HepG2 (cell line): Measurements from ENCODE around the gene NEURL1B. TPM values are rescaled to one million over a fixed set of nuclear protein-coding genes. Genes with fewer than 3 reads are reported as not detected.

ENCODE experiments used
- ATAC-seq: fragments of 200-7000 bp; cut with Tn5 transposase; 3 replicates; pipeline ENCODE4 v1.9.1; 2020; ENCODE audit warnings: mild to moderate bottlenecking, moderate library complexity
- BruUV-seq: library from RNA; stranded (reverse); fragments of 400-500 nt; replicated peaks from 2 replicates; lab custom pipeline; 2021; lab: Mats Ljungman, UMichigan
- CTCF ChIA-PET: fragments of 300-600 bp; formaldehyde crosslinking; extraction: SDS; loops from one replicate; lab custom pipeline; 2021; ENCODE audit warnings: low total read pairs, inconsistent platforms, low intra/inter-chr PET ratio; lab: Yijun Ruan, JAX
- POLR2A ChIA-PET: fragments of 350-600 bp; sonication (Branson Sonifier 250); formaldehyde crosslinking; loops from one replicate; lab custom pipeline; 2020; ENCODE audit warnings: antibody characterized with exemption, inconsistent platforms; lab: Yijun Ruan, JAX
- DNase-seq: peaks from one replicate; pipeline ENCODE4 v3.0.0-alpha.2; 2015; ENCODE audit warnings: low spot score
- FAIRE-seq: peaks from 3 replicates; lab custom pipeline; 2011; peaks lifted over from hg19 to GRCh38; lab: Jason Lieb, UNC
- H2AFZ ChIP-seq: one replicate; pipeline ENCODE4 v1.6.1; 2011; ENCODE audit warnings: low read length, inconsistent platforms
- H3K27ac ChIP-seq: fragments of 300-600 bp; 3 replicates; pipeline ENCODE4 v1.8.0; 2011; ENCODE audit warnings: mixed run types, mild to moderate bottlenecking, mixed read lengths, low read length, inconsistent platforms; ENCODE audit not compliant: insufficient read depth; ENCODE audit errors: extremely low read length
- H3K27me3 ChIP-seq, 2 experiments: fragments of 200-600 bp in 1 of 2; 2 replicates in 1 of 2; 3 replicates in 1 of 2; pipeline versions ENCODE4 v1.6.0 to v1.8.0; 2011; ENCODE audit warnings: low read length in 2 of 2, mild to moderate bottlenecking in 2 of 2, moderate library complexity in 2 of 2, inconsistent platforms in 1 of 2; ENCODE audit not compliant: insufficient read depth in 2 of 2, control insufficient read depth in 1 of 2
- H3K36me3 ChIP-seq, 2 experiments: fragments of 200-600 bp in 1 of 2; replicated peaks in 1 of 2; 2 replicates in 1 of 2; 3 replicates in 1 of 2; pipeline versions ENCODE4 v1.5.1 to v1.8.0; 2011; ENCODE audit warnings: low read length in 2 of 2, inconsistent platforms in 1 of 2; ENCODE audit not compliant: insufficient read depth in 2 of 2, control insufficient read depth in 1 of 2
- H3K4me1 ChIP-seq: 2 replicates; pipeline ENCODE4 v1.5.1; 2012; ENCODE audit warnings: low read length, inconsistent platforms; ENCODE audit not compliant: insufficient read depth
- H3K4me2 ChIP-seq: 2 replicates; pipeline ENCODE4 v1.6.0; 2011; ENCODE audit warnings: low read depth, low read length, inconsistent platforms
- H3K4me3 ChIP-seq, 3 experiments: fragments of 200-600 bp in 1 of 3; sonication (generic), shearing (Covaris generic) in 1 of 3; replicated peaks in 1 of 3; 2 replicates each; pipeline ENCODE4 v1.5.1; 2011 to 2016; ENCODE audit warnings: low read length in 3 of 3, inconsistent platforms in 2 of 3, low read depth in 2 of 3, mild to moderate bottlenecking in 2 of 3, control low read depth in 1 of 3, mixed read lengths in 1 of 3; ENCODE audit not compliant: insufficient read depth in 1 of 3
- H3K79me2 ChIP-seq: one replicate; pipeline ENCODE4 v1.6.1; 2011; ENCODE audit warnings: low read length, inconsistent platforms; ENCODE audit not compliant: insufficient read depth
- H3K9ac ChIP-seq: 2 replicates; pipeline ENCODE4 v1.6.0; 2011; ENCODE audit warnings: mild to moderate bottlenecking, low read depth, low read length, inconsistent platforms; ENCODE audit not compliant: insufficient read depth
- H3K9me3 ChIP-seq: 2 replicates; pipeline ENCODE4 v1.5.1; 2012; ENCODE audit warnings: mild to moderate bottlenecking, low read length
- H4K20me1 ChIP-seq: 2 replicates; pipeline ENCODE4 v1.6.0; 2011; ENCODE audit warnings: inconsistent platforms, mild to moderate bottlenecking, low read length, moderate library complexity; ENCODE audit not compliant: insufficient read depth
- BRD4 ChIP-seq: sonication (generic); formaldehyde crosslinking; IDR thresholded peaks from 2 replicates; pipeline ENCODE4 v1.4.0; 2020; ENCODE audit warnings: missing genetic modification reagents
- ETV5 ChIP-seq: IDR thresholded peaks from 2 replicates; pipeline ENCODE4 v1.6.1; 2018; ENCODE audit warnings: missing biosample characterization, missing genetic modification reagents, inconsistent platforms, borderline replicate concordance
- HNRNPUL1 ChIP-seq: fragments of 200-400 bp; formaldehyde crosslinking; IDR thresholded peaks from 2 replicates; pipeline ENCODE4 v1.6.1; 2017; ENCODE audit warnings: low read depth, mild to moderate bottlenecking, low read length, moderate library complexity
- LCORL ChIP-seq, 2 experiments: fragments of 450-650 bp in 1 of 2; sonication (generic) in 1 of 2; formaldehyde crosslinking in 1 of 2; IDR thresholded peaks; 2 replicates each; pipeline versions ENCODE4 v1.5.0 to v1.6.1; 2017 to 2020; ENCODE audit warnings: antibody characterized with exemption in 1 of 2, missing genetic modification reagents in 1 of 2
- PRPF4 ChIP-seq: fragments of 200-400 bp; formaldehyde crosslinking; IDR thresholded peaks from 2 replicates; pipeline ENCODE4 v1.6.1; 2016; ENCODE audit warnings: low read length, low read depth; ENCODE audit not compliant: poor library complexity, severe bottlenecking
- SATB2 ChIP-seq: sonication (generic); formaldehyde crosslinking; IDR thresholded peaks from 2 replicates; pipeline ENCODE4 v1.5.0; 2020; ENCODE audit warnings: missing genetic modification reagents
- TOPORS ChIP-seq: sonication (generic); formaldehyde crosslinking; IDR thresholded peaks from 2 replicates; pipeline ENCODE4 v1.8.0; 2023; ENCODE audit warnings: mild to moderate bottlenecking, missing genetic modification reagents
- ZFY ChIP-seq: sonication (generic); formaldehyde crosslinking; IDR thresholded peaks from 2 replicates; pipeline ENCODE4 v1.4.0; 2020; ENCODE audit warnings: missing genetic modification reagents
- in situ Hi-C: cut with HindIII; loops from 2 replicates; pipeline ENCODE4 v1.10.0; 2017; ENCODE audit warnings: low pct_unique_long_range_greater_than_20kb; ENCODE audit not compliant: extremely low pct_ligation_motif_present
- intact Hi-C: fragments of 100-400 bp; cut with micrococcal nuclease; formaldehyde crosslinking; loops from one replicate; pipeline ENCODE4 v1.10.0; 2022; ENCODE audit not compliant: unreplicated experiment
- polyA plus RNA-seq, 8 experiments: library from polyadenylated mRNA; depleted of rRNA in 3 of 8; stranded (reverse) in 7 of 8; unstranded in 1 of 8; fragments of >200 nt; fragmentation: Illumina TruSeq in 4 of 8; extraction: Trizol in 4 of 8; gene quantifications; 2 replicates each; pipeline versions ENCODE4 v1.2.1 to v1.2.3, GENCODE V29; 2011 to 2016; ENCODE audit warnings: low read depth in 4 of 8, missing spikeins in 1 of 8, mixed read lengths in 1 of 8; ENCODE audit not compliant: insufficient read depth in 1 of 8
- total RNA-seq, 5 experiments: library from RNA; depleted of rRNA; stranded (reverse); fragments of >200 nt; fragmentation: Illumina TruSeq; extraction: Trizol; gene quantifications; 2 replicates each; pipeline ENCODE4 v1.2.3, GENCODE V29; 2016; ENCODE audit warnings: low read depth in 1 of 5
- TF ChIP-seq, protein P1 (sequence below), 2 experiments: fragments of 450-650 bp in 1 of 2; sonication (generic) in 1 of 2; formaldehyde crosslinking in 1 of 2; IDR thresholded peaks; 2 replicates each; pipeline versions ENCODE4 v1.6.1 to v1.8.0; 2016 to 2022; ENCODE audit warnings: antibody characterized with exemption in 1 of 2, mild to moderate bottlenecking in 1 of 2, missing genetic modification reagents in 1 of 2

Gene NEURL1B
- total and polyA plus RNA-seq, 2 of the 13 experiments (the other 11 are each of a cell fraction or from before 2014, with no cell fraction given): 0.09 to 0.13 TPM

- TF ChIP-seq TOPORS (CRISPR knock-in tag): no peak
- no peak for TF ChIP-seq LCORL (IDR thresholded peaks at IDR 0.05)
- TF ChIP-seq LCORL (CRISPR knock-in tag; IDR thresholded peaks at IDR 0.05): no peak
- no peak for TF ChIP-seq ETV5
- TF ChIP-seq ZFY (CRISPR knock-in tag): no peak
- TF ChIP-seq PRPF4: no peak
- TF ChIP-seq HNRNPUL1: no peak
- no peak for TF ChIP-seq SATB2 (CRISPR knock-in tag)
Observed at GRCh38 chr5:172703952-172704351, 62.9 kb downstream of the NEURL1B start (continued).

GRCh38 chr5:172705576-172706084, 64.6 kb downstream of the NEURL1B start:
- in situ Hi-C loops: loop anchor here (10.0 to 25.0 kb wide), 2 partner anchors 432 to 499 kb away; partner anchors contain the start of gene BNIP1
- ChIA-PET CTCF (interaction anchor here (1.6 kb wide), 1 partner anchor 227 kb away, joined by 6 read pairs; no protein-coding TSS in a partner anchor), POLR2A (no interaction called here)
- Histone ChIP-seq H3K9ac (no peak overlapping the region), H3K4me2 (no peak overlapping the region), H4K20me1 (no peaks in the 10 kb centered on the region), H3K9me3 (no peaks in the 10 kb centered on the region), H3K4me3 (no peak overlapping the region), H3K27me3 (peaks cover 8 to 40% of the 10 kb centered on the region in 2 experiments), H3K4me1 (peaks cover 25% of the 10 kb centered on the region), H3K27ac (no peak overlapping the region)
- FAIRE-seq: no peak
- BruUV-seq: no TSS peak
- TF ChIP-seq, protein P1, sequence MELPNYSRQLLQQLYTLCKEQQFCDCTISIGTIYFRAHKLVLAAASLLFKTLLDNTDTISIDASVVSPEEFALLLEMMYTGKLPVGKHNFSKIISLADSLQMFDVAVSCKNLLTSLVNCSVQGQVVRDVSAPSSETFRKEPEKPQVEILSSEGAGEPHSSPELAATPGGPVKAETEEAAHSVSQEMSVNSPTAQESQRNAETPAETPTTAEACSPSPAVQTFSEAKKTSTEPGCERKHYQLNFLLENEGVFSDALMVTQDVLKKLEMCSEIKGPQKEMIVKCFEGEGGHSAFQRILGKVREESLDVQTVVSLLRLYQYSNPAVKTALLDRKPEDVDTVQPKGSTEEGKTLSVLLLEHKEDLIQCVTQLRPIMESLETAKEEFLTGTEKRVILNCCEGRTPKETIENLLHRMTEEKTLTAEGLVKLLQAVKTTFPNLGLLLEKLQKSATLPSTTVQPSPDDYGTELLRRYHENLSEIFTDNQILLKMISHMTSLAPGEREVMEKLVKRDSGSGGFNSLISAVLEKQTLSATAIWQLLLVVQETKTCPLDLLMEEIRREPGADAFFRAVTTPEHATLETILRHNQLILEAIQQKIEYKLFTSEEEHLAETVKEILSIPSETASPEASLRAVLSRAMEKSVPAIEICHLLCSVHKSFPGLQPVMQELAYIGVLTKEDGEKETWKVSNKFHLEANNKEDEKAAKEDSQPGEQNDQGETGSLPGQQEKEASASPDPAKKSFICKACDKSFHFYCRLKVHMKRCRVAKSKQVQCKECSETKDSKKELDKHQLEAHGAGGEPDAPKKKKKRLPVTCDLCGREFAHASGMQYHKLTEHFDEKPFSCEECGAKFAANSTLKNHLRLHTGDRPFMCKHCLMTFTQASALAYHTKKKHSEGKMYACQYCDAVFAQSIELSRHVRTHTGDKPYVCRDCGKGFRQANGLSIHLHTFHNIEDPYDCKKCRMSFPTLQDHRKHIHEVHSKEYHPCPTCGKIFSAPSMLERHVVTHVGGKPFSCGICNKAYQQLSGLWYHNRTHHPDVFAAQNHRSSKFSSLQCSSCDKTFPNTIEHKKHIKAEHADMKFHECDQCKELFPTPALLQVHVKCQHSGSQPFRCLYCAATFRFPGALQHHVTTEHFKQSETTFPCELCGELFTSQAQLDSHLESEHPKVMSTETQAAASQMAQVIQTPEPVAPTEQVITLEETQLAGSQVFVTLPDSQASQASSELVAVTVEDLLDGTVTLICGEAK (IDR thresholded peaks at IDR 0.05): peak; percentile 71
- TF ChIP-seq, protein P1 (CRISPR knock-in tag; IDR thresholded peaks at IDR 0.05): peak; percentile 92
- TF ChIP-seq BRD4 (CRISPR knock-in tag): no peak
- TF ChIP-seq, all 625 proteins: peak for 1
- DNase-seq: no peak
- Histone ChIP-seq H2AFZ (no peak overlapping the region), H3K79me2 (no peaks in the 10 kb centered on the region), H3K36me3 (no peaks in the 10 kb centered on the region)
- intact Hi-C loops: no loop called here
- no peak for ATAC-seq
